HG03354 (cell line): Measurements from ENCODE around the gene CLRN2.
"Not testable (repeated sequence)": the region's sequence is repeated elsewhere in the genome, so short reads cannot be mapped to it uniquely, and the experiment has no call there.

Experiments
- ATAC-seq: cut with Tn5 transposase; IDR thresholded peaks from one replicate; pipeline ENCODE4 v1.9.1; 2021; ENCODE audit warnings: mild to moderate bottlenecking; ENCODE audit not compliant: unreplicated experiment, poor library complexity, severe bottlenecking

Gene CLRN2

DNA sequence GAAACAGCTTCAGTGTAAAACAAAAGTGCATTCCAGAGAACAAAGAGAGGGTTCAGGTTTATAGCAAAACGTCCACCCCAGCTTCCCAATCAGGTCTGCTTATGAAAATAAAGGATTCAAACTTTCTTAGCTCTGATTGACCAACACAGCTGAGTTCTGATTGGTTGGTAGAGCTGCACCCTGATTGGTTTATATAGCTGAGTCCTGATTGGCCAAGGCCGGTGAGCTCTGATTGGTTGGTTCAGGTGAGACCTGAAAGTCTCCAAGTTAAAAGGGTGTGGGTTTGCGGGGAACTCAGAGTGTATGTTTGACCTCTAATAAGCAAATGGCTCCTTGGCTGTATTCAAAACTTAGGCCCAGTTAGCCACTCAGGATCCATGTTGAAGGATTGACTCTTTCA, 20.9 kb downstream of the CLRN2 start:
- ATAC-seq = peak; percentile 43

DNA sequence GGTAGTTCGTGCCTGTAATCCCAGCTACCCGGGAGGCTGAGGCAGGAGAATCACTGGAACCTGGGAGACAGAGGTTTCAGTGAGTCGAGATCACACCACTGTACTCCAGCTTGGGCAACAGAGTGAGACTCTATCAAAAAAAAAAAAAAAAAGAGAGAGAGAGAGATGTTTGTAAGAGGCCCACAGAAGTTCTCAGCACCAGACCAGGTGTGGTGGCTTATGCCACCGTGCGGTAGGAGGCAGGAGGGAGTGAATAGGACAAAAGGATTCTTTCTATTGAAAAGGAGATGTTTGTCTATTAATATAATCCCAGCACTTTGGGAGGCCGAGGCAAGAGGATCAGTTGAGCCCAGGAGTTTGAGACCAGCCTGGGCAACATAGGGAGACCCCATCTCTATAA, 22.1 kb downstream of the CLRN2 start:
- ATAC-seq = not testable (repeated sequence)

DNA sequence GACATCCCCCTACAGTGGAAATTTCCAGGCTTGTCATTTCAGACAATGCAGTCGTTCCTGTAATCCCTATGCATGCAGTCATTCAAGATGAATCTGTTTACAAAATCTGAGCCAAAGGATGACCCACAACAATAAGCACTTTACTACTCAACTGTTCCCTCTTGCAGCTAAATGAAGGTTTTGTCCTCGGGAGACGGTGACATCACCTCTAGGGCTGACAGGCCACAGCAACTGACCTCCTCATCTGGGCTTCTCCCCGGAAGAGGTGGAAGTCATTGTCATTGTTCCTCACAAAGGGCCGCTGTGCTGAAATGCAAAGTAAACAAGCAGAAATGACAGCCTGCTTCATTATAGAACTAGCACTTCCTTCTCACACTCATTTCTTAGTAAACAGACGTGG, 29.2 kb downstream of the CLRN2 start:
- ATAC-seq = no peak

DNA sequence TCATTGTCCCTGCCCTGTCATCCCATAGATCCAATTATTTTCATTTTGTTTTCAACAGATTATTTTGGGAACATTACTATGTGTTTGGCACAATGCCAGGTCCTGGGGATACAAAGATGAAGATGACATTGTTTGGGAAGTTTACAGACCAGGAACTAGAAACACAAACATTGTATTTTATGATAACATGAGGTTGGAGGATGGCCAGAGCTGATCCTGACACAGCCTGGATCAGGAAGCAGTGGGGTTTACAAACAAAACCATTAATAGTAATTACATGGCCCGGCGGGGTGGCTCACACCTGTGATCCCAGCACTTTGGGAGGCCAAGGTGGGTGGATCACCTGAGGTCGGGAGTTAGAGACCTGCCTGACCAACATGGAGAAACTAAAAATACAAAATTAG, 29.9 kb downstream of the CLRN2 start:
- ATAC-seq = no peak

DNA sequence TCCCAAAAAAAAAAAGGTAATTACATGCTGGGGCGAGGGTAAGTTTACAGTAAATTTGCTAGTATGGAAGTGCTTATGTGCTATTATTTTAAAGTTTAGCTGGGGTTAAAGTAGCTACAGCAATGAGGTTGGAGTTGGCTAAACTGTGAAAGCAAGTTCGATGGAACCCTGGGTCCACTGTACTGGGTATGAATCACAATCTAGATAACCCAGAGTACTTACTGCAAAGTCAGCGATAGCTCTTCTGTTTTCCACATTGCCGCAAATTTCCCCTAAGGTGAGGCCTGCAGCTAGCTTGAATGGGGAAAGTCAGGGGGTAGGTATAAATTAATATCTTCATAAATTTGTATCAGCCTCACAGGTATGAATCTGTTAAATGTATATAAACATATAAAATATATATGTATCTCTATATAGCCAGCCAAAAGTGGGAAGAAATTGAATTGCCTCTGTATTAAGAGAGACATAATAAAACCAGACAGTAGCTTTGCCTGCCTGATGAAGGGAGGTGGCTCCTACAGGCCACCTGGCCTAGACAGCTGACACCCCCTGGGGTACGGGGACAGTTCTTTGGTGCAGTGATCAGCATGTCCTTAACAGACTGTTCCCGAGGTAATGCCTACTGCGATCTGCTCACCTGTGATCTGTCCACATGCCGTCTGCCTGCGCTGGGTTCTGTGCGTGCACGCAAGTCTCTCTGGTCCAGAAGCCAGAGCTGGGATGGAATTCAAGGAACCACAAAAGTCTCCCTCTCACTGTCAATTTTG, 30.6 kb downstream of the CLRN2 start:
- ATAC-seq = no peak

DNA sequence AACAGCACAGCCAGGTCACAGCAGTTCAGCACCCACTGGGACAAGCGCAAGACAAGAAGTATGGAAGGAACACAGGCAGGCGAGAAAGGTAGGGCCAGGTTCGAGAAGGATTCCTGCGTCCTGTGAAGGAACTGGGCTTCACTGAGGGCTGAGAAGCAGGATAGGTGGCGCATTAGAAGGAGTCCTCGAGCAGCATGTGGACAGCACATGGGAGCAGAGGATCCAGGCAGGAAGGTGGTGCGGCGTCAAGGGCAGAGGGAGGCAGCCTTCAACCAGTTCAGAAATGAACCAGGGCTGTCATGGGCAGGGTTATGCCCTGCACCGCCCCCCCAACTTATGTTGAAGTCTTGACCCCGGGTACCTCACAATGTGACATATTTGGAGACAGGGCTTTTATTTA, 31.3 kb downstream of the CLRN2 start:
- ATAC-seq = no peak

DNA sequence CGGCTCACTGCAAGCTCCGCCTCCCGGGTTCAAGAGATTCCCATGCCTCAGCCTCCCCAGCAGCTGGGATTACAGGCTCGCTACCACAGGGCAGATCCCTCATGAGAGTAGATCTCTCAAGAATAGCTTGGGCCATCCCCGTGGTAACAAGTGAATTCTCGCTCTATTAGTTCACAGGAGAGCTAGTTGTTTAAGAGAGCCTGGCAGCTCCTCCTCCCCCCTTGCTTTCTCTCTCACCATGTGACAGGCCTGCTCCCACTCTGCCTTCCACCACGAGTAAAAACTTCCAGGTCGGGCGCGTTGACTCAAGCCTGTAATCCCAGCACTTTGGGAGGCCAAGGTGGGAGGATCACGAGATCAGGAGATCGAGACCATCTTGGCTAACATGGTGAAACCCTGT, 31.7 kb downstream of the CLRN2 start:
- no peak for ATAC-seq

DNA sequence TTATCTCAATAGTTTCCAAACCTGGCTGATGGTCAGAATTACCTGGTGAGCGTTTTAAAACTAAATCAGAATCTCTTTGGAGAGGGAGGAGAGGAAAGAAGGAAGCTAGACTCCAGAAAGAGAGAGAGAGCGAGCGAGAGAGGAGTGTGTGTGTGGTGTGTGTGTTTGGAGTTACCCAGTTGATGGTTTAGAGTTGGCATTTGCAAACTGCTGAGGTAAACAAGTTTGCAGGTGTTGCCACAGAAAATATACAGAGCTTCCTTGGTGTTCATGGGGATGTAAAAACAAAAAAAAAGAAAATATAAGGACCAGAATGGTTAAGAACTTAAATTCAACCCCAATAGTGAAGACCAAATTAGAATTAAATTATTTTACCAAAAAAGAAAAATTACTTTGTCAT, 35.6 kb downstream of the CLRN2 start:
- no peak for ATAC-seq

DNA sequence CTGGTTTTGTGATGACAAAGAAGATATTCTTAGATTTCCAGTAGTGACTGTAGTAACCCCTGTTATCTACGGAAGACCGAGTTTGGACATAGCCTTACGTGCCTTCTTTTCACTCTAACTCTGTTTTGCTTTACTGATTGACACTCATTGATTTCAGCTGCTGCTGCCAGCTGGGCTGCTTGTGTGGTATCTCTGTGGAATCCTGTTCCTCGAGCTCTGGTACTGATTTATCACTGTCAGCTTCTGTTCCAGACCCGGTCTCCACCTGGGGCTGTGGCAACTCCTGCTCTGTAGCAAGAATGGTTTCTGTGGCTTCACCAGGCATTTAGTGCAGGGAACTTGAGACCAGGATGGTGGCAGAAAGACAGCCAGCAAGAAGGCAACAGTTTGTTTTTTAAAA, 37.5 kb downstream of the CLRN2 start:
- no peak for ATAC-seq

DNA sequence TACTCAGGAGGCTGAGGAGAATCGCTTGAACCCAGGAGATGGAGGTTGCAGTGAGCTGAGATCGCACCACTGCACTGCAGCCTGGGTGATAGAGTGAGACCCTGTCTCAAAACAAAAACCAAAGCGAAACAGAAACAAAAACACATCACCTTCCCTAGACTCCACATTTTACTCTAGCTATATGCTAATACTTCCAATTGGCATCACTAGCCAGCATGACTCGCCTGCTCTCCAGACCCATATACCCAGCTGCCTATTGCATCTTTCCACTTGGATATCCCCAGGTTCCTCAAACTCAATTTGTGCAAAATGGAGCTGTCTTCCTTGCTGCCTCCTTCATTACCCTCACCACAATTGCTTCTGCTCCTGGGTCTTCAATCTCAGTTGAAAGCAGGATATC, 39.6 kb downstream of the CLRN2 start:
- no peak for ATAC-seq

DNA sequence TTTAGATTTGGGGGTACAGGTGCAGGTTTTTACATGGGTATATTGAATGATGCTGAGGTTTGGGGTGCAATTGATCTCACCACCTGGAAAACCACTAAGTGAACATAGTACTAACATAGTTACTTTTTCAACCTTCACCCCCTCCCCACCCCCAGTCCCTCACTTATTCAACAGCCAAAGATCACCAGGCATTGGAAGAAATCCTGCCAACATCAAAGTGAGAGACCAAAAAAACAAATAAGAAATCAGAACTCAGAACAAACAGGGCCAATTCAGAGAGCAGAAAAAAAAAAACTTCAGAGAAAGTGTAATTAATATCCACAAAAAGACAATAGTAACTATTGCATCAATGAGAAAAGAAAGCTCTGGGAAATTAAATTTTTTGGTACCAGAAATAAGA, 41.5 kb downstream of the CLRN2 start:
- ATAC-seq = no peak

DNA sequence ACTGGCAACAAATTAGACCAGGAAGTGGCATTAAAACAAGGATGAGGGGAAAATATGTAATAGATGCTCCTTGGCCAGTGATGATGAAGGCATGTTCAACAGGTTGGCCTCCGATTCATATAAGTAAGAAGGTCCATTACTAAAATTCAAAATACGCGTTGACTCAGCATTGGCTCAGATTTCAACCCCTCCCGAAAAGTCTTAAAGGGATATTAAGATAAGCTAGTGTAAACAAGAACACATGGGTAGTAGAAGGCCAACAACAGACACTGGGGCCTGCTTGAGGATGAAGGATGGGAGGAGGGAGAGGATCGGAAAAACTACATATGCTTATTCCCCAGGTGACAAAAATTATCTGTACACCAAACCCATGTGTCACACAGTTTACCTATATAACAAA, 42.9 kb downstream of the CLRN2 start:
- no peak for ATAC-seq

DNA sequence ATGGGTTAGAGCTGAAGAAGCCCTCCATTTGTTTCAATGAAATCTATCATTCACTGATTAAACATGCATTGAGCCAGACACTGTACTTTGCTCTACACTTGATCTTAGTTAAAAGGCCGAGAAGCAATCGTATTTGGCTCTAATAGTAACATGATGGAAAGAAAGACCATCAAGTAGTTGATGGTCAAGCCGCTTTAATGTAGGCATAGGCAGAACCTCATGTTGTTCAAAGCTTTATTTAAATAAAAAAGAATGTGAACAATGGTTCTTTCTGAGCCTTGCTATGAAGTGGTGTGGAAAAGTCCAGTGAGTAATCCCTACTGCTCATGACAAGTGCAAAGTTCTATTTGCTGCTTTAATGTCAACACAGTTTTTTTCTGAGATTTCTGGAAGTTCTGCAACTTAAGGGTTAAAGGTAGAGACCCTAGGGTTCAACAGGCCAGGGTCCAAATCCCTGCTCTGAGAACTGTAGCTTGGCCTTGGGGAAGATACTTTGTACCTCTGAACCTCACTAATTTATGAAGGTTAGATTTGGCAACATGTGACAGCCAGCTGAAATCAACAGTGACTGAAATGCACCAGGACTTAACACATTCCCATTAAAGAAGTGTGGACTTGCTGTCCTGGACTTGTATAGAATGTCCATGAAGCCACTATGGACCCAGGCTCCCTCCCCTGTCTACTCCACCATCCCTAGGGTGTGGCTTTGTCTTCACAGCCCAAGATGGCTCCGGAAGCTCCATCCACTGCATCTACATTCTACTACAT, 44.2 kb downstream of the CLRN2 start:
- no peak for ATAC-seq

DNA sequence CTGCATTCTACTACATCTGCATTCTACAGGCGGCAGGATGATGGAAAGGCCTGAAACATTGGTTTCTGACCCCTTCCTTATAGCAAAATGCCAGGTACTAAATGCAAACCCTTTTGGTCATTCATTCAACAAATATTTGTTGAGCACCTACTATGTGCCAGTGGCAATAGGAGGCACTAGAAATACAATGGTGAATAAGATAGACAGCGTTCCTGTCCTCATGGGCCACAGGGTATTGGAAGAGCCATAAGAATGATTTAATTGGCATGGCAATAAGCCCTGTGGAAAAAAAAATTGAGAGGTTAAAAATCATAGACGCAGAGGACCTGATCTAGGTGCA, 44.7 kb downstream of the CLRN2 start:
- ATAC-seq = no peak

DNA sequence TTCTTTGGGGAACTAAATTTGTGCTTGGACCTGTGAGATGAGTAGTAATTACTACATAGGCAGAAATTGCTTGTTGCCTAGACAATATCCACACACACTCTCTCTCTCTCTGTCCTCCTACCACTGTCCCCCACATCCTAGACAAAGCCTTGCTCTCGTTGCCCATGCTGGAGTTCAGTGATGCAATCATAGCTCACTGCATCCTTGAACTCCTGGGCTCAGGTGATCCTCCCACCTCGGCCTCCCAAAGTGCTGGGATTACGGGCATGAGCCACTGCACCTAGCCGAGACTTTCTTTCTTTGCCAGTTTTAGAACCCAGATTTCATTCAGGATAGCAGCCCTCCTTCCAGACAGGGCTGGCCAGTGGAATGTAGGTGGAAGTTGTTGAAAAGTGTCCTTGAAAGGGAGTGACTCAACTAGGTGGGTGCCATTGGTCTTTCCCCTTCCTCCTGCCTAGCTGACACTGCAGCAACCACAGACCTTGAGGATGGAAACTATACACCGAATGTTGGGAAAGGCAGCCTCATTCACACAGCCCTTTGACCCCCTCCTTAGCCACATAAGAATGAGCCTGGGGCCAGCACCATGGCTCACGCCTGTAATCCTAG, 45.2 kb downstream of the CLRN2 start:
- ATAC-seq = no peak

DNA sequence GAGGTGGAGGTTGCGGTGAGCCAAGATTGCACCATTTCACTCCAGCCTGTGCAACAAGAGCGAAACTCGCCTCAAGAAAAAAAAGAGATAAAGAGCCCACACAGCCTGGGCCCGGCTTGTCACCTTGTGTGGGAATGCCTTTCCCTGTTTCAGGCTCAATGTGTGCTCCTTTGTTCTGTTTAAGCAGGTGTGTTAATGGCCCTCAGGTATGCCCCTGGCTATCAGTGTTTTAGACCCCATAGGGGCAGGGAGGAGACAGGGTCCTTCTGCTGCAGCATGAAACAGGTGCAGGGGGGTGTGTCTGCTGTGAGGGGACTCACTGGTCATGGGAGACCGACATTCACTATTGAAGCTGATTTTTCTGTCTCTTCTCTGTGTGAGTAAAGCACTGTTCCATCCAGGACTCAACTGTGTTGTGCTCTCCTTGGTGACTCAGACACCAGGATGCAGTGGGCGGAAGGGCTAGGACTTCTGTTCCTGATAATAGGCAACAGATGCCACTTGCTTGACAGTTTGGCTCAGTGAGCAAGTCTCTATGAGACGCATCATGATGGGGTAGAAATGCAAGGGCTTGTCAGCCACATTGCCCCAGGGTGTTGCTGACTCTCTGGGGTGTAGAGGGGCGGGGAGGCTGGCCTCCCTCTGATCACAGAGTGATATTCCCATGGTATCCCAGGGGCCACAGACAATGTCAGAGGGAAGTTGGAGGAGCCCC, 46.4 kb downstream of the CLRN2 start:
- no peak for ATAC-seq

DNA sequence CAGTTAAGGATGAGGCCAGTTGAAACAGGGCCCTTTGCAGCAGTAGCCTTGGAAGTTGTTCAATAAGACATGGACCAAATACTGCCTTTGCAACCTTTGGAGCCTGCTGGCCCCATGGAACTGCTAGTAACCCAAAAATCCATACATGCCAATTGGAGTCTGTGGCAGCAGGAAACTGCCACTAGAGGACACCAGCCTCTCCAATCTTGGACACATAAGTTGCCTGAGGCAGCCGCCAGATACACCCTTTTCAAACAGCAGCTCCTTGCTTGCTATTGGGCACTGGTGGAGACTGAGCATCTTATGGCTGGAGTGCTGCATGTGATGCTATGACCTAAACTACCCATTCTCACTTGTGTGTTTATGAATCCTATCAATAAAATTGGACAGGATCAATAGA, 47.2 kb downstream of the CLRN2 start:
- no peak for ATAC-seq

DNA sequence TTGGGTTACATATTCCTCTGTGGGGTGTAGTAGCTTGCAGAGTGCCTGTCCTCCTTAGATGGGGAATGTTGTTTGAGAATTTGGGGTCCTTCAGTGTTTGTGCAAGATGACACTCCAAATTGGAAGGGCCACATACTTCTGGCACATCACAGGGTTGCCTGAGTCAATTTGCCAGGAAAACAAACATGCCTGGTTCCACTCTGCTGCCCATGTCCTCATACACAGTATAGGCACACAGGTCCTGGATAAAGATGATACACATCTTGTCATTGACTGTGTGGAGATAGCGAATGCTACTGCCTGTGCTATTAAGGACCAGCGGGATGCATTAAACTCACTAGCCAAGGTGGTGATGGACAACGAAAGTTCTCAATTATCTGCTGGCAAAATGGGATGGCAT, 50.9 kb downstream of the CLRN2 start:
- no peak for ATAC-seq

DNA sequence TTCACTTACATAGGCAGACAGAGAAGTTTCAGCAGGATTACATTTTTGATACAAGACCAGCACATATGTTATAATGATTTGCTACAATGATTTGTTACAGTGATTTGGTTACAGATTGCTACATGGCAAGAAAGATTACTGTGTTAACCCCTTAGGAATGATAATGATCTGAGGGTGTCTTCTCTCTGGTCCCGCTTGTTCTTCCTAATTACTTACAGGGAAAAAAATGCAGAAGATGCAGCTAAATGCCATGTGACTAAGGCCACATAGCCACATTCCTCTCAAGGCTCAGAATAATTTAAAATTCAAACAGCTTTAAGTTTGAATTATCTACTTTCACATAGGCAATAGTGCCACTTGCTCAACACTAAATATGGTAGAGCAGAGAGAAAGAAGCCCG, 52.3 kb downstream of the CLRN2 start:
- no peak for ATAC-seq

DNA sequence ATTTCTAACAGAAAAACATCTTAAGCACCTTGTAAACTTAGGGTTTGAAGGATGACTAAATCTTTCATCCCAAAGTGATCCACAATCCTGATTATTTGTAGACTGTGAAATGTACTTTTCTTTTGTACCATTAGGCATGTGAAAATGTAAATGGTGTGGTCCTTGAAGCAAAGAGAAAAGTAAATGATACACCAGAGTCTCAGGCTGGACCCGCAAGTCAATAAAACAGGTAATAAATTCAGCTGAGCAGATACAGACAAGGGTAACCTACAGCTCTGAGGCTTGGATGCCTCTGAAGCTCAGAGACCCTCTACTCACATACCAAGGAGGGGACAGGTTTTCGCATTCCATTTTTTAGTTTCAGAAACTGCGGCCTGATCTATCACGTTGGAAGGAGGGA, 59.2 kb downstream of the CLRN2 start:
- ATAC-seq = no peak

DNA sequence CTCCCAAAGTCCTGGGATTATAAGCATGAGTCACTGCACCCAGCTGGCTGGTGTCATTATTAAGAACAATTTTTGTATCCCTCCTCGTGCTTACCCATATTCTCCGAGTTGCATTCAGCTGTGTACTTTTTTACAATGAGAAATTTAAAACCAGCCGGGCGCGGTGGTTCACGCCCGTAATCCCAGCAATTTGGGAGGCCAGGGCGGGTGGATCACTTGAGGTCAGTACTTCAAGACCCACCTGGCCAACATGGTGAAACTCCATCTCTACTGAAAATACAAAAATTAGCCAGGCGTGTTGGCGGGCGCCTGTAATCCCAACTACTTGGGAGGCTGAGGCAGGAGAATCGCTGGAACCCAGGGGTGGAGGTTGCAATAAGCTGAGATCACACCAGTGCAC, 60.2 kb downstream of the CLRN2 start:
- not testable (repeated sequence) for ATAC-seq
